D721Med (cell line): ENCODE measurements around the gene HCRT.
A peak's percentile ranks its signal among the peaks of the same experiment; 100 is the strongest.
"Not testable (repeated sequence)": the region's sequence is repeated elsewhere in the genome, so short reads cannot be mapped to it uniquely, and the experiment has no call there.

ENCODE experiments used
- DNase-seq: peaks from one replicate; pipeline ENCODE4 v3.0.0; 2011; ENCODE audit warnings: low spot score; ENCODE audit not compliant: insufficient read length
- FAIRE-seq: peaks from 2 replicates; lab custom pipeline; 2011; peaks lifted over from hg19 to GRCh38; lab: Jason Lieb, UNC
- TF ChIP-seq, protein P1 (sequence below): IDR thresholded peaks from 2 replicates; pipeline ENCODE4 v1.5.1; 2012; ENCODE audit warnings: mild to moderate bottlenecking, control low read depth; ENCODE audit not compliant: insufficient read depth; ENCODE audit errors: missing control alignments

The HCRT gene

GRCh38 chr17:42153919-42154742 lies 31.1 kb downstream of the HCRT start:
- DNase-seq (no peak), FAIRE-seq (no peak)
- TF ChIP-seq, protein P1, sequence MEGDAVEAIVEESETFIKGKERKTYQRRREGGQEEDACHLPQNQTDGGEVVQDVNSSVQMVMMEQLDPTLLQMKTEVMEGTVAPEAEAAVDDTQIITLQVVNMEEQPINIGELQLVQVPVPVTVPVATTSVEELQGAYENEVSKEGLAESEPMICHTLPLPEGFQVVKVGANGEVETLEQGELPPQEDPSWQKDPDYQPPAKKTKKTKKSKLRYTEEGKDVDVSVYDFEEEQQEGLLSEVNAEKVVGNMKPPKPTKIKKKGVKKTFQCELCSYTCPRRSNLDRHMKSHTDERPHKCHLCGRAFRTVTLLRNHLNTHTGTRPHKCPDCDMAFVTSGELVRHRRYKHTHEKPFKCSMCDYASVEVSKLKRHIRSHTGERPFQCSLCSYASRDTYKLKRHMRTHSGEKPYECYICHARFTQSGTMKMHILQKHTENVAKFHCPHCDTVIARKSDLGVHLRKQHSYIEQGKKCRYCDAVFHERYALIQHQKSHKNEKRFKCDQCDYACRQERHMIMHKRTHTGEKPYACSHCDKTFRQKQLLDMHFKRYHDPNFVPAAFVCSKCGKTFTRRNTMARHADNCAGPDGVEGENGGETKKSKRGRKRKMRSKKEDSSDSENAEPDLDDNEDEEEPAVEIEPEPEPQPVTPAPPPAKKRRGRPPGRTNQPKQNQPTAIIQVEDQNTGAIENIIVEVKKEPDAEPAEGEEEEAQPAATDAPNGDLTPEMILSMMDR = no peak

GRCh38 chr17:42146911-42147607 lies 38.2 kb downstream of the HCRT start:
- DNase-seq (no peak), FAIRE-seq (no peak)
- TF ChIP-seq, protein P1 = no peak

DNA sequence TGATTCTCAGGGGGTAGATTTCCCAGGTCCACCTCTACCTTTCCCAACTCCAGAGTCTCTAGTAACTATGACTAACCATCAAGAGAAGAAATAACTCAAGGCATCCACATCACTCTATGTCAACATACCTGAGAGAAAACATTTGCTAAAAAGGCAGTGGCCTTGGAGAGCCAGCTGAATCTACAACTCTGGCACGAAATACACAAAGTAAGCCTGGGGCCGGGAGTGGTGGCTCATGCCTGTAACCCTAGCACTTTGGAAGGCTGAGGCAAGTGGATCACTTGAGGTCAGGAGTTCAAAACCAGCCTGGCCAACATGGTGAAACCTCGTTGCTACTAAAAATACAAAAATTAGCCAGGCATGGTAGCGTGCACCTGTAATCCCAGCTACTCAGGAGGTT lies 42.1 kb downstream of the HCRT start:
- DNase-seq, FAIRE-seq: not testable (repeated sequence)

GRCh38 chr17:42142371-42142896 lies 42.8 kb downstream of the HCRT start:
- TF ChIP-seq, protein P1 = no peak
- DNase-seq (no peak), FAIRE-seq (no peak)

DNA sequence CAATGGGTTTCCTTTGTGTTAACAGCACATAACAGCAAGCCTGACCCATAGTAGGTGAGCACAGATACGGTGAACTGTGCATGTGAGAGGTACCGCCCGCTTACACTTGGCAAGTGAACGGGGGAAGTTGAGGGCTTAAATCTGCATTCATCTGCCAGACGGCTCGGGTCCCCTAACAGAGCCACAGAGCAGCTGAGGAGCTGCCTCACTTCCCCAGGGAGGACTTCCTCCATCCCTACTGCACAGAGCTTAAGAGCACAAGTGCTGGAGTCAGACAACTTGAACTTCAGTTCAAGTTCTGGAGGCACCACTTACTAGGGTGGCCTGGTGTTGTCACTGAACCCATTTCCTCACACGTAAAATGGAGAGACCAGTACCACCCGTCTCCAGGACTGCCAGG lies 43.9 kb downstream of the HCRT start:
- DNase-seq (no peak), FAIRE-seq (no peak)
- TF ChIP-seq, protein P1 = no peak

GRCh38 chr17:42140690-42141089 lies 44.6 kb downstream of the HCRT start:
- not testable (repeated sequence) for FAIRE-seq, DNase-seq

DNA sequence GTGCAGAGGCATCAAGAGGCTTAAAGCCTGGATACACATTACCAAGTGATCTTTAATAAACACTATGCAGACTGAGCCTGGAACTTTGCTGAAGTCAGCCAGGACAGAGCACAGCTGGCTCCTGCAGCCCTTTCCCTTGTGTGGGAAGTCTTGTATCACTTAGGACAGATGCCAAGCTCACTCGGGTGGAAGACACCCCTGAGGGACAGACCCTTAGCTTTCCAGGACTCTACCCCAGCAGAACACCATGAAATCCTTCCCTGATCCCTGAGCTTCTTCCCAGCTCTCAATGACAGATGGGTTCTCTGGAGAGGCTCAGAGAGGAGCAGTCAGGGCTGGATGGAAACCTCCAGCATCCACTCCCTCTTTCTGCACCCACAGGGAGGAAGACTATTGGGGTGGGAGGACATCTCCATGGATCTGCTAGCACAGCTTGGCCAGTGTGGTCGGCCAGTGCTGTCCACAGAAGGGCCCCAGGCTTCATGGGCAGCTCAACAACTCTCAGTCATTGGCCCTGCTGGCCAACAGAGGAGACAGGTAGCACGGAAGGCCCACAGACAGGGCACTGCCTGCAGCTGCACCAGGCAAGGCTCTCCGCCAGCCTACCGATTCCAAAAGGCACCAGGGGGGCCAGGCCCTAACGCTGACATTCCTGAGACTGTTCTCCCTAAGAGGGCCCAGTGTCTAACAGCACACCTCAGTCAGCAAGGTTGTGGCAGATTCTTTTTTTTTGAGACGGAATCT lies 46.3 kb downstream of the HCRT start:
- FAIRE-seq = no peak
- TF ChIP-seq, protein P1 = no peak
- DNase-seq = peak; percentile 34

DNA sequence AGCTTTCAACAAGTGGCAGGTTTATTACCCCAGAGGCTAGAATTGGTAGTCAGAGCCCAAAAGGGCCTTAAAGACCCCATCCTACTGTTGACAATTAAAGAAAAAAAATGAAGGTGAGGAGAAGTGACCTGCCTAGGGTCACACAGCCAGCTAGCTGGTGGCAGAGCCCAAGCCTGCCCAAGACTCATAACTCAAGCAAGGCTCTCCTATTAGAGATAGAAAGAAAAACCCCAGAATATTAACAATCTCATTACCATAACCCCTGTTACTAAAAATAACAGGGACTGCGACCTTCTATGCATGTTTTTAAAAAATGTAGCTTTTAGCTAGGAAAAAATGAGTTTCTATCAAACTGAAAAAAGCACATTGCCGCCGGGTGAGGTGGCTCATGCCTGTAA lies 48.6 kb downstream of the HCRT start:
- DNase-seq = no peak
- TF ChIP-seq, protein P1 = no peak
- FAIRE-seq = no peak
